GM12875 (cell line): ENCODE measurements around the gene ROBO3.

Experiments
- H3K4me3 ChIP-seq: one replicate; pipeline ENCODE4 v1.5.1; 2011; ENCODE audit warnings: low read depth, low read length, control low read depth
- CTCF ChIP-seq: IDR thresholded peaks from 2 replicates; pipeline ENCODE4 v1.5.1; 2011; ENCODE audit warnings: low read depth, mild to moderate bottlenecking, control low read depth, inconsistent platforms, low read length, moderate library complexity, borderline replicate concordance; ENCODE audit not compliant: insufficient read depth

The ROBO3 gene

GRCh38 chr11:124869331-124869730, 4.1 kb downstream of the ROBO3 start:
- no peak for TF ChIP-seq CTCF
- H3K4me3 ChIP-seq, result no peak overlapping the region

GRCh38 chr11:124869856-124870387, 4.7 kb downstream of the ROBO3 start:
- TF ChIP-seq CTCF, result no peak
- H3K4me3 ChIP-seq, result no peak overlapping the region

- TF ChIP-seq CTCF, result no peak
- no peak overlapping the region for H3K4me3 ChIP-seq
Observed at GRCh38 chr11:124870430-124870829, 5.2 kb downstream of the ROBO3 start.

GRCh38 chr11:124872280-124872679, 7.0 kb downstream of the ROBO3 start:
- H3K4me3 ChIP-seq, result no peak overlapping the region
- no peak for TF ChIP-seq CTCF

GRCh38 chr11:124872741-124873140, 7.5 kb downstream of the ROBO3 start:
- no peak overlapping the region for H3K4me3 ChIP-seq

GRCh38 chr11:124873951-124874350, 8.7 kb downstream of the ROBO3 start:
- H3K4me3 ChIP-seq, result no peak overlapping the region
- no peak for TF ChIP-seq CTCF

More at GRCh38 chr11:124872741-124873140, 7.5 kb downstream of the ROBO3 start:
- TF ChIP-seq CTCF, result no peak

GRCh38 chr11:124874571-124875255, 9.5 kb downstream of the ROBO3 start:
- no peak overlapping the region for H3K4me3 ChIP-seq
- TF ChIP-seq CTCF, result no peak
